WTC11 (cell line): Measurements from ENCODE around the gene MLEC. TPM values are rescaled to one million over a fixed set of nuclear protein-coding genes. Genes with fewer than 3 reads are reported as not detected.

Experiments used
- ATAC-seq: fragments of 200-7000 bp; cut with Tn5 transposase; 2 replicates; pipeline ENCODE4 v1.10.0; 2021; ENCODE audit warnings: mild to moderate bottlenecking, moderate library complexity
- CTCF ChIA-PET: fragments of 300-600 bp; sonication (Branson Sonifier 250); formaldehyde crosslinking; loops from one replicate; lab custom pipeline; 2021; ENCODE audit warnings: antibody characterized with exemption; lab: Charles Lee
- POLR2A ChIA-PET: fragments of 350-600 bp; sonication (Branson Sonifier 250); formaldehyde crosslinking; loops from one replicate; lab custom pipeline; 2021; ENCODE audit warnings: antibody characterized with exemption; lab: Charles Lee
- DNase-seq: peaks from one replicate; pipeline ENCODE4 v3.0.0; 2021; ENCODE audit warnings: low spot score
- H3K27ac Mint-ChIP-seq: 2 replicates; pipeline ENCODE4 v1.8.0; 2021; ENCODE audit warnings: mixed read lengths
- H3K27me3 Mint-ChIP-seq: 2 replicates; pipeline ENCODE4 v1.8.0; 2021; ENCODE audit warnings: low read depth, mild to moderate bottlenecking, moderate library complexity, mixed read lengths
- H3K36me3 Mint-ChIP-seq: 2 replicates; pipeline ENCODE4 v1.8.0; 2021; ENCODE audit warnings: mixed read lengths
- H3K4me1 Mint-ChIP-seq: 2 replicates; pipeline ENCODE4 v1.8.0; 2022; ENCODE audit warnings: mixed read lengths
- H3K4me3 Mint-ChIP-seq: 2 replicates; pipeline ENCODE4 v1.8.0; 2021; ENCODE audit warnings: mild to moderate bottlenecking, moderate library complexity, mixed read lengths
- H3K9me3 Mint-ChIP-seq: 2 replicates; pipeline ENCODE4 v1.8.0; 2021; ENCODE audit warnings: mixed read lengths
- ATF6 ChIP-seq: sonication (generic); formaldehyde crosslinking; IDR thresholded peaks from 2 replicates; pipeline ENCODE4 v1.8.1; 2023; ENCODE audit warnings: mild to moderate bottlenecking, missing genetic modification reagents
- CDX4 ChIP-seq: fragments of 250-450 bp; sonication (Bioruptor Pico); IDR thresholded peaks from 2 replicates; pipeline ENCODE4 v1.9.0; 2021; ENCODE audit warnings: moderate library complexity, mild to moderate bottlenecking, inconsistent platforms, borderline replicate concordance
- CREB1 ChIP-seq: sonication (generic); formaldehyde crosslinking; IDR thresholded peaks from 2 replicates; pipeline ENCODE4 v1.8.0; 2023; ENCODE audit warnings: mild to moderate bottlenecking, missing genetic modification reagents
- ELF4 ChIP-seq: sonication (generic); formaldehyde crosslinking; IDR thresholded peaks from 2 replicates; pipeline ENCODE4 v1.8.1; 2022; ENCODE audit warnings: low read depth, mild to moderate bottlenecking, moderate library complexity, missing genetic modification reagents
- GABPB1 ChIP-seq: sonication (generic); formaldehyde crosslinking; IDR thresholded peaks from 2 replicates; pipeline ENCODE4 v1.8.1; 2023; ENCODE audit warnings: mild to moderate bottlenecking, missing genetic modification reagents
- JUN ChIP-seq: sonication (generic); formaldehyde crosslinking; IDR thresholded peaks from 2 replicates; pipeline ENCODE4 v1.8.0; 2023; ENCODE audit warnings: mild to moderate bottlenecking, missing genetic modification reagents
- OVOL2 ChIP-seq: fragments of 250-450 bp; sonication (Bioruptor Pico); IDR thresholded peaks from 2 replicates; pipeline ENCODE4 v1.9.0; 2021; ENCODE audit warnings: mild to moderate bottlenecking, borderline replicate concordance
- PRDM15 ChIP-seq: sonication (generic); formaldehyde crosslinking; IDR thresholded peaks from 2 replicates; pipeline ENCODE4 v1.8.0; 2022; ENCODE audit warnings: missing genetic modification reagents
- SMAD4 ChIP-seq: sonication (generic); formaldehyde crosslinking; IDR thresholded peaks from 2 replicates; pipeline ENCODE4 v1.8.0; 2022; ENCODE audit warnings: mild to moderate bottlenecking, missing genetic modification reagents
- TCF7 ChIP-seq: sonication (generic); formaldehyde crosslinking; IDR thresholded peaks from 2 replicates; pipeline ENCODE4 v1.8.0; 2022; ENCODE audit warnings: mild to moderate bottlenecking, low read depth, missing genetic modification reagents, moderate library complexity
- USF1 ChIP-seq: sonication (generic); formaldehyde crosslinking; IDR thresholded peaks from 2 replicates; pipeline ENCODE4 v1.8.0; 2022; ENCODE audit warnings: mild to moderate bottlenecking, missing genetic modification reagents
- USF2 ChIP-seq: sonication (generic); formaldehyde crosslinking; IDR thresholded peaks from 2 replicates; pipeline ENCODE4 v1.8.1; 2023; ENCODE audit warnings: mild to moderate bottlenecking, missing genetic modification reagents, moderate library complexity
- ZBTB43 ChIP-seq: sonication (generic); formaldehyde crosslinking; IDR thresholded peaks from 2 replicates; pipeline ENCODE4 v1.8.1; 2023; ENCODE audit warnings: mild to moderate bottlenecking, missing genetic modification reagents
- ZNF281 ChIP-seq: sonication (generic); formaldehyde crosslinking; IDR thresholded peaks from 2 replicates; pipeline ENCODE4 v1.8.0; 2023; ENCODE audit warnings: mild to moderate bottlenecking, missing genetic modification reagents
- ZNF512 ChIP-seq: sonication (generic); formaldehyde crosslinking; IDR thresholded peaks from 2 replicates; pipeline ENCODE4 v1.8.1; 2022; ENCODE audit warnings: missing genetic modification reagents, borderline replicate concordance
- total RNA-seq: library from RNA; stranded (reverse); gene quantifications from 3 replicates; pipeline ENCODE4 v1.2.3, GENCODE V29; 2021

Gene MLEC
- total RNA-seq, 1 experiment from 2014 or later = 278 TPM

GRCh38 chr12:120748242-120748641 lies 61.3 kb downstream of the MLEC start:
- ChIA-PET POLR2A (no interaction called here), CTCF (interaction anchor here (0.6 to 1.2 kb wide), 2 partner anchors 205 to 257 kb away, joined by 3 to 5 read pairs; no protein-coding TSS in a partner anchor)
- no peak for TF ChIP-seq CREB1
- no peak for TF ChIP-seq SMAD4 (CRISPR knock-in tag)
- no peak for TF ChIP-seq PRDM15 (CRISPR knock-in tag)
- TF ChIP-seq OVOL2 (CRISPR knock-in tag) = no peak
- TF ChIP-seq ZNF281 (CRISPR knock-in tag) = no peak
- TF ChIP-seq ZBTB43 (CRISPR knock-in tag) = no peak
- TF ChIP-seq CDX4 (CRISPR knock-in tag) = no peak
- no peak for TF ChIP-seq USF2 (CRISPR knock-in tag)
- TF ChIP-seq USF1 (CRISPR knock-in tag) = no peak
- no peak for TF ChIP-seq ELF4 (CRISPR knock-in tag)
- no peak for TF ChIP-seq JUN (CRISPR knock-in tag)
- TF ChIP-seq ZNF512 (CRISPR knock-in tag) = no peak
- TF ChIP-seq ATF6 (CRISPR knock-in tag) = no peak
- TF ChIP-seq GABPB1 (CRISPR knock-in tag) = no peak
- TF ChIP-seq TCF7 (CRISPR knock-in tag) = no peak
- TF ChIP-seq, all 79 proteins: peak for 0
- Mint-ChIP-seq H3K27me3 (no peaks in the 10 kb centered on the region), H3K4me3 (no peak overlapping the region), H3K27ac (peak overlapping the region; percentile 67; the same call in 1 of the 2 replicates), H3K4me1 (no peaks in the 10 kb centered on the region), H3K9me3 (no peaks in the 10 kb centered on the region), H3K36me3 (no peaks in the 10 kb centered on the region)
- ATAC-seq (no peak), DNase-seq (no peak)
